Dermis blood vessel endothelial cell (primary cell): ENCODE measurements around the gene CALR. TPM values are rescaled to one million over a fixed set of nuclear protein-coding genes. Genes with fewer than 3 reads are reported as not detected.

Experiments used
- DNase-seq: peaks from one replicate; pipeline ENCODE4 v3.0.0; 2010
- total RNA-seq: library from RNA; depleted of rRNA; stranded (reverse); fragments of >200 nt; gene quantifications from 2 replicates; pipeline ENCODE4 v1.2.3, GENCODE V29; 2014

Gene CALR
- total RNA-seq, 1 donor from 2014 or later, result 1,244 TPM

DNA sequence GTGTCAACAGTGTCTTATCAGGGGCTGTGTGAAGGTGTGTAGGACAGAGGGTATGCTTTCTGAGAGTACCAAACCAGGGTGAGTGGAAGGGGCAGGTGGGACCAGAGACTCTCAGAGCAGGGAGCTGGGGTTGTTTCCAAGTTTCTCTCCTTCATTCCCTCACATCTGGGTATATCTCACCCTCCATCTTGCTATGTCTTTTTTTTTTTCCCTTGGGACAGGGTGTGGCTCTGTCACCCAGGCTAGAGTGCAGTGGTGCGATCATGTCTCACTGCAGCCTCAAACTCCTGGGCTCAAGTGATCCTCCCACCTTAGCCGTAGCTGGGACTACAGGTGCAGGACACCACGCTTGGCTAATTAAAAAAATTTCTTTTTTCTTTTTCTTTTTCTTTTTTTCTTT is 41.6 kb downstream of the CALR start:
- DNase-seq, result no peak

DNA sequence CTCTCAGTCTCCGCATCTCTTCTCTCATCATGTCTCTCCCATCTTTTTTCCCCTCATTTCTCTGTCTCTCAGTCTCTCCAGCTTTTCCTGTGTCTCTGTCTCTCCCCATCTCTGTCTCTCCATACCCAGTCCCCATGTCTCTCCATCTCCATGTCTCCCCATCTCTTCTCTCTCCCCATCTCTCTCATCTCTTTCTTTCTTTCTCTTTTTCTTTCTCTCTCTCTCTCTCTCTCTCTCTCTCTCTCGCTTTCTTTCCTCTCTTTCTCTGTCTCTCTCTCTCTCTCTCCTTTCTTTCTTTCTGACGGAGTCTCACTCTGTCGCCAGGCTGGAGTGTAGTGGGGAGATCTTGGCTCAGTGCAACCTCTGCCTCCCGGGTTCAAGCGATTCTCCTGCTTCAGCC is 44.2 kb downstream of the CALR start:
- no peak for DNase-seq

DNA sequence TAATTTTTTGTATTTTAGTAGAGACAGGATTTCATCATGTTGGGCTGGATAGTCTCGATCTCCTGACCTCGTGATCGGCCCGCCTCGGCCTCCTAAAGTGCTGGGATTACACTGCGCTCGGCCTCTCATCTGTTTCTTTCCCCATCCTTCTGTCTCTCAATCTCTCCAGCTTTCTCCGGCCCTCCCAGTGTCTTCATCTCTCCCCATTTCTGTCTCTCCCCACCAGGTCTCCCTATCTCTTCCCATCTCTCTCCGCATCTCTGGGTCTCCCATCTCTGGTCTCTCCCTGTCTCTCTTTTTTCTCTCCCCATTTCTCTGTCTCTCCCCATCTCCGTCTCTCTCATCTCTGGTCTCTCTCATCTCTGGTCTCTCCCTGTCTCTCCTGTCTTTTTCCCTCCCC is 44.7 kb downstream of the CALR start:
- DNase-seq, result no peak

DNA sequence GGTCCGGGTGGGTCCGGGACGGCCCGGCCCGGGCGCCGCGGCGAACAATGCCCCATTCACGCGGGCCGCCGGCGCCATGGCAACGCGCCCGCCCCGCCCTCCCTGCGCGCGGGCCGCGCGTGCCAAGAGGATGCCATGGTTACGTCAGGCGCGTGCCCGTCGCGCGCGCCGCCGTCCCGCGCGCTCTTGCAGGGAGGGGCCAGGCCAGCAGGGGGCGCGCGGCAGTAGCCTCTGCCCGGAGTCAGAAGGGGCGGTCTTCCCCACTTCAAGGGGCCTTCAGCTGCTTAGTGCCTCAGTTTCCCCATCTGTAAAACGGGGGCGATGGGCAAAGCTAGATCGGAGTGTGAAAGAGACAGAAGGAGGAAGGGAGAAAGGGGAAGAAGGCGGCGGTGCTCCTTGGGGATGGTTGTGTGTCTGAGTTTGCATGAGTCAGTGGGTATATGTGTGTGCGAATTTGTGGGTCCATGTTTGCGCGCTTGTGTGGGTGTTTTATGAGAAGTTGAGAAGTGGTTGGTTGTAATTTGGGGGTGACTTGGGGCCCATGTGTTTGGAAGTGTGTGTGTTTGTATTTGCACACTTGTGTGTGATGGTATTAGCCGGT is 45.2 kb downstream of the CALR start:
- peak; percentile 88 for DNase-seq

DNA sequence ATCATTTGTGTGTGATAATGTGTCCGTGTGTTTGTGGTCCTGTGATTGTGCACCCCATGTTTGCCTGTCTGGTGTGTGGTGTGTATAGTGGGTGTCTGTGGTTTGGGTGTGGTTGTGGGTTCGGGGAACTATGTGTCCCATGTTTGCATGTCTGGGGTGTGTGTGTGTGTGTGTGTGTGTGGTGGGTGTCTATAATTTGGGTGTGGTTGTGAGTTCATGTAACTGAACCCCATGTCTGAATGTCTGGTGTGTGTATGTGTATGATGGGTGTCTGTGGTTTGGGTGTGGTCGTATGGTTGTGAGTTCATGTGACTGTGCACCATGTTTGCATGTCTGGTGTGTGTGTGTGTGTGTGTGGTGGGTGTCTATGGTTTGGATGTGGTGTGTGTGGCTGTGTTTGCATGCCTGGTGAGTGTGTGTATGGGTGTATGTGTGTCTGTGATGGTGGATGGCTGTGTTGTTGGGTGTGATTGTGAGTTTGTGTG is 45.8 kb downstream of the CALR start:
- DNase-seq, result no peak

DNA sequence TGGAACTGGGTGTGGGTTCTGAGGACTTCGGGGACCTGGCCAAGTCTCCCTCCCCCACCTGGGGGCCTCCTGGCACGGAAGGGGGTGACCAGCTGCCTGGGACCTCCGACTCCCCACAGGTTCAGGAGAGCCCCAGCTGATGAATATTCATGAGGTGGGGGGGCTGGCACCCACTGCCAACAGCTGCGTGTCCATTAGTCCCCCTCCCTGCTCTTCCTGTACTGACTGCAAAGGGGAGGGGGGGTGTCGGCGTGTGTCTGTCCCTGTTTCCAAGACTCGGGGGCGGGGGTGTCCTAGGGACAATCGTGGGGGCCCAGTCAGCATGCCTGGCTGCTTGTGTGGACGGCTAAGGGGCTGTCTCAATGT is 46.3 kb downstream of the CALR start:
- DNase-seq, result no peak

DNA sequence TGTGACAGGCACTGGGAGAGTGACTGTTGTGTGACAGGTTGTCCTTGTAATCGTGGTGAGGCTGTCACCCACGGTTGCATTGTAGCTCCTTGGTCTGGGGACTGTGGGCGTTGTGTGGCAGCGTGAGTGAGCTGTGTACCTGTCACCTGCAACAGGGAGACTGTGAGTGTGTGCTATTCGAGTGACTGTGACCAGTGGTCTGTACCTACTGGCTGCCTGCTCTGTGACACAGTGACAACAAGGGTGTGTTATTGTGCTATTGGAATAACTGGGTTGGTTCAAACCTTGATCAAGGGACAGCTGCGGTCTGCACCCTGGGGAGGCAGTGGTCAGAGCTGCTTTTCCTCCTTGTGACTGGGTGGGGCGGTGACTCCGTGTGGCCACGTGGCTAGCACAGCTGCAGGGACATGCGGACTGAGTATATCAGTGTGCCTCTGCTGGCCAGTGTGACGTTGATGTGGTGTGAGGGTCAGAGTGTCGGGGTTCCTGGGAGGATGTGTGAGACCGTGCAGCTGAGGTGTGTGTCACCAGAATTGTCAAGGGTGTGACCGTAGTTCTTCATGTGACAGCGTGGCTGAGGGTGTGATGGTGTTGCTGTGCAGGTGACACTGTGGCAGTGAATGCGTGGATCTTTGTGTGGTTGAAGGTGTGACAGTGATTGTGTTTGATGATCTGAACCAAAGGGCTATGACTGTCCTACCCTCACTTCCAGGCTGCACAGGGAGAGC is 46.8 kb downstream of the CALR start:
- peak; percentile 28 for DNase-seq

DNA sequence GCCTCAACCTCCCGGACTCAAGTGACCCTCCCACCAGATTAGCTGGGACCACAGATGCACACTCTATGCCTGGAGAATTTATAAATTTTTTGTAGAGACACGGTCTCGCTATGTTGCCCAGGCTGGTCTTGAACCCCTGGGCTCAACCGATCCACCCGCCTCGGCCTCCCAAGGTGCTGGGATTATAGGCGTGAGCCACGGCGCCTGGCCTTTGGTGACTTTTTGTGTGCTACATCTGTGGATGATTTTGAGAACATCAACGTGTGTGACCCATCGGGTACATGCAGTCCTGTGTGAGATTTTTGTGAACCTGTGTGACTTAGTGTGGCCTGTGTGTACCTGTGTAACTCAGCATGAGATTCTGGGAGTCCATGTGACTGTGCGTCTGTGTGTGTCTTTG is 48.3 kb downstream of the CALR start:
- no peak for DNase-seq

DNA sequence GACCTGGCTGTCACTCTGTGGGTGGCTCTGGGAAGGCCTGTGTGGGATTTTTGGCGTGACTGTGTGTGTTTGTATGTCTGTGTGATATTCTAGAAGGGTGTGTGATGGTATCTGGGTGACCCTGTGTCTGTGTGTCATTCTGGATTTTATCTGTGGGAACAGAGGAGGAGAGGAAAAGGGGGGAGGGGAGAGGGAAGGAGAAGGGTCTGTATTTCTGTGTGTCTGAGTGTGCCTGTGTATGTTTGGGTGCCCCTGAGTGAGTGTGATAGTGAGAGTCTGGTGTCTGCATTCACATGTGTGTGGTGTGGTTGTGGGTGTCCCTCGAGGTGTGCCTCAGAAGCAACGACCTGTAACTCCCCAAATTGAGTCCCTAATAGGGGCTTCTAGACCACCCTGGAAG is 48.8 kb downstream of the CALR start:
- DNase-seq, result no peak

DNA sequence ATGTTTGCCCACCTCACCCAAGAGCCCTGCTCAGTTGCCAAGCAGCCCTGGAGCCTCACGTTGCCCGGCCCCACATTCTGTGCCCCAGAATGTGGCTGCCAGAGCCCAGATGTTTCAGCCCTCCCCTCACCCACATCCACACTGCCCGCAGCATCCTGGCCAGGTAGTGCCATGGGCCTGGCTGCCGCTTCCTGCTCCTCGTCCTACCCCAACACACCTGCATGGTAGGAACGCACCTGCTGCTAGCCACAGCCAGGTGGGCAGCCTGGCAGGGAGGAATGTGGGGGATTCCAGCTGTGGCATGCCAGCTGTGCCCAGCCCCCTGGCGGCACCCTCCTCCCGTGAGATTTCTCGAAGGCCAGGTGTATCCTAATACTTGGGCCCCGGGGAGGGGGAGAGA is 49.4 kb downstream of the CALR start:
- DNase-seq, result no peak

DNA sequence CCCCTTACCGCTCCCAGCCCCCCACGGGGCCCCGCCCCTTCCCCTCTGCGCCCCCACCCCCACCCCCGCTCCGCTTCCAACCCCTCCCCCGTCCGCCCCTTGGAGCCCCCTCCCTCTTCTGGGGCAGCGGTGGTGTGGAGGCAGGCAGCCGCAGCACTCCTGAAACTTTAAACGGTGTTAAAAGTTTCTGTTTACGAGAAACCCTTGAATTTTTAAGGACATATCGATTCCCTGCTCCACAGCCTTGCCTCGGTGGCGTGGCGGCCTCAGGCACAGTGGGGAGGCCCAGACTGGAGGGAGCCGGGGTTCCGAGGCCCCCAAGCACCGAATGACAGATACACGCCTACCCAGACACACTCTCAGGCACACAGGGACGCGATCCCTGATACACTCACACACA is 52.0 kb downstream of the CALR start:
- no peak for DNase-seq

DNA sequence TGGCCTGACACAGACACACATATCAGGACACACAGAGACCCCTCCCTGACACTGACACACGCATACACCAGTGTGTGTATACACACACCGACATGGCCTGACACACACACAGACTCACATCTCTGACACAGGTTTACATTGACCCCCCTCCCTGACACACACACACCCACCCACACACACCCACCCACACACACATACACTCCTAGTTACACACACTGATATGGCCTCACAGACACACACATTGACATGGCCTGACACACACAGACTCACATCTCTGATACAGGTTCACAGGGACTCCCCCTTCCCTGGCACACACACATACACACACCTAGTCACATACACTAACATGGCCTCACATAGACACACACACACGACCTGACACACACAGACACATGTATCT is 52.4 kb downstream of the CALR start:
- no peak for DNase-seq

DNA sequence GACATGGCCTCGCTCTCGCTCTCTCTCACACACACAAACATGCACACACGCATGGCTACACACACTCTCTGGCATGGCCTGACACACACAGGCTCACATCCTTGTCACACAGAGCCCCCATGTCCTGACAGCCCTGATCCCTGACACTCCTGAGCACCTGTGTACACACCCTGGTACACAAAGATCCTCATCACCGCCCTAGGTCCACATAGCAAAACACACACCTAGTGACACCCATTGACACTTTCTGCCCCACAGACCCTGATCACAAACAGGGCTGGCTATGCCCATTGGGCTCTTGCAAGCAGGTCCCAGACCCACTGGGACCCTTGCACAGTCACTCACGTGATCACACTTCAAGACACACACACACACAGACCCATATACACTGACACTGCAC is 52.9 kb downstream of the CALR start:
- no peak for DNase-seq

DNA sequence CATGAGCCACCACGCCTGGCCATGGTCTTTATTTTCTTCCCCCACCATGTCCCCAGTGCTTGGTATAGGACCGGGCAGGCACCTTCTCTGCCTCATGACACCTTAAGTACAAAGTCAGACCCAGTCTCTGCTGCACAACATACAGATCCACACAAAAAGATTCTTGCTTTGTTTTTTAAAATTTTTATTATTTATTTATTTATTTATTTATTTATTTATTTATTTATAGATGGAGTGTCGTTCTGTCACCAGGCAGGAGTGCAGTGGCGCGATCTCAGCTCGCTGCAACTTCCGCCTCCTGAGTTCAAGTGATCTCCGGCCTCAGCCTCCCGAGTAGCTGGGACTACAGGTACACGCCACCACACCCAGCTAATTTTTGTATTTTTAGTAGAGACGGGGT is 54.3 kb downstream of the CALR start:
- no peak for DNase-seq

DNA sequence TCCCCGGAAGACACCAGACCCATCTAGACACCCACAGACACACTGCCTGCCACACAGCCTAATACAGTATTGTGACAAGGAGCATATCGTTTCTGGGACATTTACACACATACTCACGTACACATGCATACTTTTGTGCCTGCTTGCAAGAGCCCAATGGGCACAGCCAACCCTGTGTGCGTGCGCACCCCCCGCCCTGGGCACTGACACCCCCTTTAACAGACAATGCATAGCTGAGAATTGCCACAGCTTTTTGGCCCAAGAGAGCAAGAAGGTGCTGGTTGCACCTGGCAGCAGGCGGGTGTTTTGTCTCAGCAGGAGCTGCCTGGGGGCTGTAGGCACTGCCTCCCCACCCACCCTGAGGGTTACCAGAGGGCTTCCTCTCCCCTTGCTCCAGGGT is 55.2 kb downstream of the CALR start:
- no peak for DNase-seq

Other genes starting within 250 kb of the CALR start
- 5.8 and 8.0 TPM in 2 replicates for gene FBXW9, start 242.0 kb upstream of the CALR start, total RNA-seq
- 25.7 and 31.4 TPM in 2 replicates for gene TNPO2, start 214.7 kb upstream of the CALR start, total RNA-seq
- 106 and 139 TPM in 2 replicates for gene TRIR, start 203.9 kb upstream of the CALR start, total RNA-seq
- 66.9 and 78.6 TPM in 2 replicates for gene GET3, start 201.1 kb upstream of the CALR start, total RNA-seq
- not detected in 2 replicates for gene BEST2, start 186.8 kb upstream of the CALR start, total RNA-seq
- gene HOOK2, start 163.1 kb upstream of the CALR start, total RNA-seq, result 12.1 and 14.8 TPM in 2 replicates
- 61.1 and 151 TPM in 2 replicates for gene JUNB, start 147.1 kb upstream of the CALR start, total RNA-seq
- 214 and 278 TPM in 2 replicates for gene PRDX2, start 136.8 kb upstream of the CALR start, total RNA-seq
- 0.23 TPM in 1 of 2 replicates, not detected in the other for gene THSD8, start 136.5 kb upstream of the CALR start, total RNA-seq
- gene RNASEH2A, start 132.0 kb upstream of the CALR start, total RNA-seq, result 19.6 and 45.6 TPM in 2 replicates
- not detected in 2 replicates for gene RTBDN, start 104.0 kb upstream of the CALR start, total RNA-seq
- 0.17 and 0.51 TPM in 2 replicates for gene MAST1, start 100.1 kb upstream of the CALR start, total RNA-seq
- gene DNASE2, start 57.2 kb upstream of the CALR start, total RNA-seq, result 23.3 and 31.3 TPM in 2 replicates
- 0.17 TPM in 1 of 2 replicates, not detected in the other for gene KLF1, start 51.4 kb upstream of the CALR start, total RNA-seq
- gene GCDH, start 47.4 kb upstream of the CALR start, total RNA-seq, result 31.5 and 42.4 TPM in 2 replicates
- 0.17 and 0.33 TPM in 2 replicates for gene SYCE2, start 19.3 kb upstream of the CALR start, total RNA-seq
- 47.5 and 83.9 TPM in 2 replicates for gene FARSA, start 4.9 kb upstream of the CALR start, total RNA-seq
- 52.9 and 98.1 TPM in 2 replicates for gene RAD23A, start 7.3 kb downstream of the CALR start, total RNA-seq
- 19.5 and 20.6 TPM in 2 replicates for gene GADD45GIP1, start 18.6 kb downstream of the CALR start, total RNA-seq
- 0.09 and 0.17 TPM in 2 replicates for gene DAND5, start 31.0 kb downstream of the CALR start, total RNA-seq
- gene NFIX, start 56.9 kb downstream of the CALR start, total RNA-seq, result 12.6 and 23.7 TPM in 2 replicates
- 51.8 and 55.0 TPM in 2 replicates for gene LYL1, start 164.2 kb downstream of the CALR start, total RNA-seq
- 44.7 and 47.0 TPM in 2 replicates for gene TRMT1, start 178.1 kb downstream of the CALR start, total RNA-seq
- 35.9 and 136 TPM in 2 replicates for gene NACC1, start 179.7 kb downstream of the CALR start, total RNA-seq
- gene STX10, start 211.8 kb downstream of the CALR start, total RNA-seq, result 69.9 and 84.6 TPM in 2 replicates
- 25.5 and 30.8 TPM in 2 replicates for gene IER2, start 211.8 kb downstream of the CALR start, total RNA-seq